Spleen (tissue), 11 donors: ENCODE results near the gene PEAK1. TPM values are rescaled to one million over a fixed set of nuclear protein-coding genes. Genes with fewer than 3 reads are reported as not detected.

Experiments
- DNase-seq: peaks from one replicate; pipeline ENCODE4 v3.0.0-alpha.2; 2020
- H3K27ac ChIP-seq, 8 donors: fragments of 200-600 bp; sonication (generic) in 7 of 8; 1 replicate in 4 of 8; 2 replicates in 4 of 8; pipeline versions ENCODE4 v1.5.0 to v1.8.0; 2016 to 2021; ENCODE audit warnings: inconsistent platforms in 4 of 8, mild to moderate bottlenecking in 4 of 8, moderate library complexity in 1 of 8
- H3K27me3 ChIP-seq, 7 donors: fragments of 200-600 bp; sonication (generic) in 6 of 7; replicated peaks in 1 of 7; 1 replicate in 4 of 7; 2 replicates in 3 of 7; pipeline versions ENCODE4 v1.5.0 to v1.8.0; 2016 to 2021; ENCODE audit warnings: inconsistent platforms in 3 of 7, mild to moderate bottlenecking in 1 of 7
- H3K36me3 ChIP-seq, 6 donors: fragments of 200-600 bp; sonication (generic) in 5 of 6; 1 replicate in 4 of 6; 2 replicates in 2 of 6; pipeline versions ENCODE4 v1.5.0 to v1.8.0; 2016 to 2021; ENCODE audit warnings: inconsistent platforms in 2 of 6
- H3K4me1 ChIP-seq, 6 donors: fragments of 200-600 bp; sonication (generic) in 5 of 6; 1 replicate in 3 of 6; 2 replicates in 3 of 6; pipeline versions ENCODE4 v1.5.0 to v1.8.0; 2016 to 2021; ENCODE audit warnings: inconsistent platforms in 3 of 6
- H3K4me3 ChIP-seq, 8 donors: fragments of 200-600 bp; sonication (generic) in 7 of 8; 1 replicate in 4 of 8; 2 replicates in 4 of 8; pipeline versions ENCODE4 v1.5.0 to v1.8.0; 2016 to 2021; ENCODE audit warnings: inconsistent platforms in 4 of 8, mild to moderate bottlenecking in 4 of 8, moderate library complexity in 2 of 8
- H3K9me3 ChIP-seq, 8 donors: fragments of 200-600 bp; sonication (generic) in 7 of 8; 1 replicate in 4 of 8; 2 replicates in 4 of 8; pipeline versions ENCODE4 v1.5.0 to v1.8.0; 2016 to 2021; ENCODE audit warnings: inconsistent platforms in 4 of 8
- CTCF ChIP-seq, 11 experiments: fragments of 200-600 bp in 7 of 11; fragments of 450-650 bp in 4 of 11; sonication (generic) in 4 of 11; IDR thresholded peaks in 8 of 11; conservative IDR thresholded peaks in 3 of 11; 1 replicate in 7 of 11; 2 replicates in 4 of 11; pipeline versions ENCODE4 v1.4.0 to v1.8.0; 2016 to 2021; ENCODE audit warnings: antibody characterized with exemption in 11 of 11, inconsistent platforms in 4 of 11, mild to moderate bottlenecking in 1 of 11
- POLR2A ChIP-seq, 3 donors: fragments of 450-650 bp; IDR thresholded peaks; one replicate each; pipeline ENCODE4 v1.5.1; 2017; ENCODE audit warnings: antibody characterized with exemption in 3 of 3, mild to moderate bottlenecking in 1 of 3
- POLR2AphosphoS5 ChIP-seq, 3 donors: sonication (generic); formaldehyde crosslinking; IDR thresholded peaks; one replicate each; pipeline ENCODE4 v1.5.1; 2017; ENCODE audit warnings: antibody characterized with exemption in 3 of 3
- WGBS, 5 donors: extraction: QIAGEN DNeasy Blood & Tissue Kit in 3 of 5; methylation state at CpG; one replicate each; pipeline versions ENCODE4 v1.1.5 to v1.1.7; 2013 to 2018; 5-methylcytosine and 5-hydroxymethylcytosine counted together
- intact Hi-C: fragments of 100-400 bp; cut with DNase I; formaldehyde crosslinking; loops from one replicate; pipeline ENCODE4 v1.15.0; 2023; ENCODE audit warnings: low total_unique reads
- polyA plus RNA-seq, 3 donors: library from polyadenylated mRNA; stranded (reverse); fragments of 200-250 nt; gene quantifications; one replicate each; pipeline ENCODE4 v1.2.1, GENCODE V29; 2013
- total RNA-seq, 7 donors: library from RNA; depleted of rRNA in 3 of 7; stranded (reverse); fragments of >200 nt in 3 of 7; fragmentation: NEBNext Ultra II Directional in 4 of 7; extraction: Animal tissue kit (Norgen Biotek cat#: 25700) in 4 of 7; gene quantifications; one replicate each; pipeline versions ENCODE4 v1.1.0 to v1.2.1, GENCODE V29; 2016 to 2021
- donor health status: healthy with polysubstance abuse.
- donor health status: DM: no; HTN: no; CAD: no; lungs with moderate emphysema.
- donor health status: DM: no; HTN: no; CAD: no.
- donor health status: Bipolar disorder and iron deficiency.
- donor health status: healthy.
- donor health status: DM: no; HTN: no; CAD: no.
- donor health status: DM: yes; HTN: yes; CAD: no.

The PEAK1 gene
- total and polyA plus RNA-seq, 10 donors: 5.0 to 415 (median 175) TPM

DNA sequence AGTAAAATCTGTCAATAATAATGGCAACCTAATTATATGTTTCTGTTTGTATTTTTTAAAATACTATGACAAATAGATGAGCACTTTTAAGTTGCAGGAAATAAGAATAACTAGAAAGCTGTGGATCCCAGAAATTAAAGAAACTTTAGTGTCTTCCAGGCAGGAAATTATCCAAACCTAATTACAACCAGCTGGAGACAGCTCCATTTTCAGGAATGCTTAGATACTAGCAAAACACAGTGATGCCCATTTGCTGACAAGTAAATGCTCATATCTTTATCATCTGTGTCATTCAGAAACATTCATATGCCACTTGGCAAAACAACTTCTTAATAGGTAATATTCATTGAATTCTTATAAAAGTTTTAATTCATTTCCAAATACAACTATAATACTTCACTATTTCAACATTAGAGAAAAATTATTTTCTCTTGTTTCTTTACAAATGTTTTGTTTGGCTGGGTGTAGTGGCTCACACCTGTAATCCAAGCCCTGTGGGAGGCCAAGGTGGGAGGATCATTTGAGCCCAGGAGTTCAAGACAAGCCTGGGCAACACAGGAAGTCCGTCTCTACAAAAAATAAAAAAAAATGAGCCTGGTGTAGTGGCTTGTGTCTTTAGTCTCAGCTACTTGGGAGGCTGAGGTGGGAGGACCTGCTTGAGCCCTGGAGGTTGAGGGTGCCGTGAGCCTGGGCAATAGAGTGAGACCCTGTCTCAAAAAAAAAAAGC lies 179.9 kb downstream of the PEAK1 start:
- Histone ChIP-seq H3K27me3 (no peaks in the 10 kb centered on the region), H3K4me1 (no peaks in the 10 kb centered on the region), H3K9me3 (peaks cover 0 to 16% (median 8%) of the 10 kb centered on the region in 8 donors), H3K27ac (no peak overlapping the region), H3K36me3 (peaks cover 0 to 56% (median 16%) of the 10 kb centered on the region in 6 donors), H3K4me3 (no peak overlapping the region)
- intact Hi-C loops: no loop called here
- TF ChIP-seq CTCF (IDR thresholded peaks at IDR 0.05 in 8 of 11, conservative IDR thresholded peaks at IDR 0.05 in 3 of 11): no peak
- TF ChIP-seq POLR2AphosphoS5 (IDR thresholded peaks at IDR 0.05): no peak
- no peak for TF ChIP-seq POLR2A (IDR thresholded peaks at IDR 0.05)
- DNase-seq: no peak
- 85 to 92% (median 86%) methylated on average over 2 of the region's 2 CpGs for WGBS, 5 donors

DNA sequence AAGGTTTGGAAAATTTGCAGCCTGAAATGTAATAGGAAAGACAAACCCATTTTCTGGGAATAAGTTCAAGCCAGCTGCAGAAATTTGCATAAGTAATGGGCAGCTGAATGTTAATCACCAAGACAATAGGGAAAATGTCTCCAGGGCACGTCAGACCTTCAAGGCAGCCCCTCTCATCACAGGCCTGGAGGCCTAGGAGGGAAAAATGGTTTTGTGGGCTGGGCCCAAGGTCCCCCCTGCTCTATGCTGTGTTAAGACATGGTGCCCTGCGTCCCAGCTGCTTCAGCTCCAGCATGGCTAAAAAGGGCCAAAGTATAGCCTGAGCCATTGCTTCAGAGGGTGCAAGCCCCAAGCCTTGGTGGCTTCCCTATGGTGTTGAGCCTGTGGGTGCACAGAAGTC lies 184.3 kb downstream of the PEAK1 start:
- WGBS, 5 donors: 93 to 100% (median 96%) methylated on average over 2 of the region's 2 CpGs
- DNase-seq: no peak
- Histone ChIP-seq H3K4me3 (no peak overlapping the region), H3K4me1 (peaks cover 0 to 7% (median 0%) of the 10 kb centered on the region in 6 donors), H3K9me3 (peaks cover 0 to 16% (median 8%) of the 10 kb centered on the region in 8 donors), H3K27ac (no peak overlapping the region), H3K27me3 (no peaks in the 10 kb centered on the region), H3K36me3 (peaks cover 0 to 57% (median 16%) of the 10 kb centered on the region in 6 donors)
- intact Hi-C loops: no loop called here
- no peak for TF ChIP-seq POLR2A (IDR thresholded peaks at IDR 0.05)
- no peak for TF ChIP-seq CTCF (IDR thresholded peaks at IDR 0.05 in 8 of 11, conservative IDR thresholded peaks at IDR 0.05 in 3 of 11)
- TF ChIP-seq POLR2AphosphoS5 (IDR thresholded peaks at IDR 0.05): no peak

GRCh38 chr15:77228828-77229227 lies 191.1 kb downstream of the PEAK1 start:
- no peak for DNase-seq
- H3K4me1 ChIP-seq: peaks cover 7 to 34% (median 15%) of the 10 kb centered on the region in 6 donors
- H3K27me3 ChIP-seq: no peaks in the 10 kb centered on the region
- no peaks in the 10 kb centered on the region for H3K9me3 ChIP-seq
- H3K27ac ChIP-seq: no peak overlapping the region
- intact Hi-C loops: no loop called here
- TF ChIP-seq CTCF (IDR thresholded peaks at IDR 0.05 in 8 of 11, conservative IDR thresholded peaks at IDR 0.05 in 3 of 11) (no peak), POLR2AphosphoS5 (IDR thresholded peaks at IDR 0.05) (no peak)
- no peak overlapping the region for H3K4me3 ChIP-seq
- peaks cover 0 to 19% (median 2%) of the 10 kb centered on the region in 6 donors for H3K36me3 ChIP-seq

- no peak for DNase-seq
- TF ChIP-seq POLR2AphosphoS5 (IDR thresholded peaks at IDR 0.05) (no peak), CTCF (IDR thresholded peaks at IDR 0.05 in 8 of 11, conservative IDR thresholded peaks at IDR 0.05 in 3 of 11) (no peak), POLR2A (IDR thresholded peaks at IDR 0.05) (no peak)
- 61 to 74% (median 65%) methylated on average over 2 of the region's 2 CpGs for WGBS, 5 donors
- intact Hi-C loops: no loop called here
- Histone ChIP-seq H3K9me3 (no peaks in the 10 kb centered on the region), H3K36me3 (peaks cover 0 to 7% (median 0%) of the 10 kb centered on the region in 6 donors), H3K27ac (peak overlapping the region in 3 of 8 donors; percentile 16 to 45 (median 30)), H3K4me3 (no peak overlapping the region), H3K27me3 (no peaks in the 10 kb centered on the region), H3K4me1 (peaks cover 7 to 37% (median 17%) of the 10 kb centered on the region in 6 donors)
Observed at GRCh38 chr15:77226652-77227051, 193.3 kb downstream of the PEAK1 start.
